ENCODE measurements around the gene RBL1.
"Not testable (repeated sequence)": the region's sequence is repeated elsewhere in the genome, so short reads cannot be mapped to it uniquely, and the experiment has no call there.

RBL1 gene

DNA sequence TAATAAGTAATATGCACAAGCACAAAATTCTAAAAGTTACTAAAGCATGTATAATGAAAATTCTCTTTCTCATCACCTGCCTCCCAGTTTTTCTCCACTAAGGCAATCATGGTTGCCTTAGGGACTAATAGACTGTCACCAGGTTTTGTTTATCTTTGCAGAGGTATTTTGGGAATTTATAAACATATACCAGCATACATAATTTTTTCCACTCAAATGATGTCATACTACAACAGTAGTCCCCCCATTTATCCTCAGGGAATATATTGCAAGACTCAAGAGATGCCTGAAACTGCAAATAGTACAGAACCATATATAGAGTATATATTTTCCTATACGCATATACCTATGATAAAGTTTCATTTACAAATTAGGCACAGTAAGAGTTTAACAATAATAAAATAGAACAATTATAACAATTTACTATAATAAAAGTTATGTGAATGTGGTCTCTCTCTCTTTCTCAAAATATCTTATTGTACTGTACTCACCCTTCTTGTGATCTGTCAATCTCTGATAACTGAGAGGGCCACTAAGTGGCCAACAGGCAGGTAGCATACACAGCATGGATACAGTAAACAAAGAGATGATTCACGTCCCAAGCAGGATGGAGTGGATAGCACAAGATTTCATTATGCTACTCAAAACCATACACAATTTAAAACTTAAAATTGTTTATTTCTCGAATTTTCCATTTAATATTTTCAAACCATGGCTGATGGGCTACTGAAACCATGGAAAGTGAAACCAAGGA lies 19.7 kb downstream of the RBL1 start:
- DNase-seq (ENCODE audit: low read depth in 2 of 2, low spot score in 1 of 2): no peak

DNA sequence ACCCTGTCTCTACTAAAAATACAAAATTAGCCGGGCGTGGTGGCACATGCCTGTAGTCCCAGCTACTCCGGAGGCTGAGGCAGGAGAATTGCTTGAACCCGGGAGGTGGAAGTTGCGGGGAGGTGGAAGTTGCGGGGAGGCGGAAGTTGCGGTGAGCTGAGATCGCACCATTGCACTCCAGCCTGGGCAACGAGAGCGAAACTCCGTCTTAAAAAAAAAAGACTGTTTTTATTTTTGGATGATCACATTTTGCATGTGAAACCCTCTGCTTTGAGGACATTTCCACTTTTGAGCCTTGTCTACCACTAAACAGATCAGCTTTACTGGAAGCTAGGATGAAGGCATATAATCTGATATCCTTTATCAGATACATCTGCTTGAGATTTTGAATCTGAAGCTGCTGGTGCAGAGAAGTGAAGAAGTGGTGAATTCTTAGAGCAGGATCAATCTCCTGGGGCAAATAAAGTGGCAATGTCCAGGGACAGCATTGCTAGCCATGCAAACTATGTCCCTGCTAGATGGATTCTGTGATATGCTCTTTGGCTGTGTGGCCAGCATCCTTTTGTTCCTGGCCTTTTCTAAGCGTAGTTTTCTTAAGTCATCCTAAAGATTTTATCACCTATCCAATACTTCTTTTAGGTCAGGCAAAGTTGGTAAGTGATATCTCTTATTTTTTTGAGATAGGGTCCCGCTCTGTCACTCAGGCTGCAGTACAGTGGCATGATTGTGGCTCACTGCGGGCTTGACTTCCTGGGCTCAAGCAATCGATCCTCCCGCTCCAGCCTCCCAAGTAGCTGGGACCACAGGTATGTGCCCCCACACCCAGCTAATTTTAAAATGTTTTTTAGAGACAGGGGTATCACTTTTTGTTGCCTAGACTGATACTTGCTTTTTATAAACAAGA lies 23.3 kb downstream of the RBL1 start:
- DNase-seq (ENCODE audit: low read depth in 2 of 2, low spot score in 1 of 2): no peak

DNA sequence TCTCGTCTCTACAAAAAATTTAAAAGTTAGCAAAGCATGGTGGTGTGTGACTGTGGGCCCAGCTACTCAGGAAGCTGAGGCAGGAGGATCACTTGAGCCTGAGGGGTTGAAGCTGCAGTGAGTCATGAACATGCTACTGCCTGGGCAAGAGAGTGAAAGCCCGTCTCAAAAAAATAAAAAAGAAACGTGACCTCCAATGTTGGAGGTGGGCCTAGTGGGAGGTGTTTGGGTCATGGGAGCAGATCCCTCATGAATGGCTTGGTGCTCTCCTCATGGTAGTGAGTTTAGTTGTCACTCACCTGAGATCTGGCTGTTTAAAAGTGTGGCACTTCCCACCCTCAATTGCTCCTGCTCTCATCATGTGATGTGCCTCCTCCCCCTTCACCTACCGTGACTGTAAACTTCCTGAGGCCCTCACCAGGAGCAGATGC lies 24.3 kb downstream of the RBL1 start:
- DNase-seq (ENCODE audit: low read depth in 2 of 2, low spot score in 1 of 2): peak in 1 of 2 donors; percentile 2

DNA sequence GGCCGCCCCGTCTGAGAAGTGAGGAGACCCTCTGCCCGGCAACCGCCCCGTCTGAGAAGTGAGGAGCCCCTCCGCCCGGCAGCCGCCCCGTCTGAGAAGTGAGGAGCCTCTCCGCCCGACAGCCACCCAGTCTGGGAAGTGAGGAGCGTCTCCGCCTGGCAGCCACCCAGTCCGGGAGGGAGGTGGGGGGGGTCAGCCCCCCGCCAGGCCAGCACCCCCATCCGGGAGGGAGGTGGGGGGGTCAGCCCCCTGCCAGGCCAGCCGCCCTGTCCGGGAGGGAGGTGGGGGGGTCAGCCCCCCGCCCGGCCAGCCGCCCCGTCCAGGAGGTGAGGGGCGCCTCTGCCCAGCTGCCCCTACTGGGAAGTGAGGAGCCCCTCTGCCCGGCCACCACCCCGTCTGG lies 26.2 kb downstream of the RBL1 start:
- not testable (repeated sequence) for DNase-seq (ENCODE audit: low read depth in 2 of 2, low spot score in 1 of 2)

DNA sequence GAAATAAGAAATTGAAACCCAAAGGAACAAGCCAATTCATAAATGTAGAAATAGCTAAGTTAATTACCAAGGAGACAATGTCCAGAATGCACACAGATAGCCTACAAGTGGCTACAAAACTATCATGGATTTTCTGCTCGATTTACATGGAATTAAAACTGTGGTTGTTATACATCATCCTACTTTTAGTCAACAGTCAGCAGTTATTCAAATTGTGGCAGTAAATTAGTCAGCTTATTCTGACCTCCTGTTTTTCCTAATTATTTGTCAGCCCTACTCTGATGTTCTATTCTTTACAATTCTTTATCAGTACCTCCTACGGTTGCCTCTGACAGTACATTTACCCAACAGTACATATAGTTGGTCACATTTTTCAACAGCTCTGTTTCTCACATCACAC lies 29.6 kb downstream of the RBL1 start:
- DNase-seq (ENCODE audit: low read depth in 2 of 2, low spot score in 1 of 2): no peak

DNA sequence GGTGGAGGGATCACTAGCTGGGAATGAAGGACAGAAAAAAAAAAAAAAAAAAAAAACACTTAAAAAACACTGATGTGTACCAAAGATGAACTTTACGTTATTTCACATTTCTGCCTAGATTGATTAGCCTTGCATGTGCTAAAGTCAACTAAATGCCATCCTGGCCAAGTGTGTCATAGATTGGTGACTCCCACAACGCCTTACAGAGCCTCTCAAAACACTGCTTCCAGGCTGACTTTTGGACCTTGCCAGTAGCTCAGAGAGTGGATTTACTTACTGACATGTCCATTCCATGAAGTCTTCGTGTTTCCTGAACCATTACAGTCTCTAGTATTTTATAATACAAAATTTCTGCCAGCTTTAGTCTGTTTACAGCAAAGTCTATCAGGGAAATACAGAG lies 40.5 kb downstream of the RBL1 start:
- DNase-seq (ENCODE audit: low read depth in 2 of 2, low spot score in 1 of 2): no peak

DNA sequence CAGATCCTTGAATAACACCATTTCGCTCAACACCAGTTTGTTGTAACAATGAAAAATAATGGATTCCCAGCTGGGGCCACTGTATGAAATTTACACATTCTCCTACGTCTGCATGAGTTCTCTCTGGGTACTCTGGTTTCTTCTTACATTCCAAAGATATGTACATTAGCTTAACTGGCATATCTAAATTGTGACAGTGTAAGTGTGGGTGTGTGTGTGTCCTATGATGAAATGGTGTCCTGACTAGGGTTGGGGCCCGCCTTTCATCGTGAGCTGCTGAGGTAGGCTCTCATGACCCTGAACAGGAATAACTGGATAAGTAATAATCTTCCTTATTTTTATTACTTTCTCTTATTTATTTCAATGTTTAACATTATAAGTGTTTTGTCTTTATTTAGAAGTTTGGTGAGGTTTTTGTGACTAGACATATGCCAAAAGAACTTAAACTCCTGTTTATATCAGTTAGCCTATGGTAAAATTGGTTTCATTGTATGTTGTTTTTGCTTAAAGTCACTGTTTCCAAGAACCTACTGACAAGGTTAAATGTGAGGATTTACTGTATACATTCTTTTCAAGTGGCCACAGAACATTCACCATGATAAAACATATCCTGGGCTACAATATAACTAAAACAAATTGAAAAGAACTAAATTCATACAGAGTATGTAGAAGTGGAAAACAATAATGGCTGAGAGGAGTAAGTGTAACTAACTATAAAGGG lies 42.4 kb downstream of the RBL1 start:
- DNase-seq (ENCODE audit: low read depth in 2 of 2, low spot score in 1 of 2): no peak

DNA sequence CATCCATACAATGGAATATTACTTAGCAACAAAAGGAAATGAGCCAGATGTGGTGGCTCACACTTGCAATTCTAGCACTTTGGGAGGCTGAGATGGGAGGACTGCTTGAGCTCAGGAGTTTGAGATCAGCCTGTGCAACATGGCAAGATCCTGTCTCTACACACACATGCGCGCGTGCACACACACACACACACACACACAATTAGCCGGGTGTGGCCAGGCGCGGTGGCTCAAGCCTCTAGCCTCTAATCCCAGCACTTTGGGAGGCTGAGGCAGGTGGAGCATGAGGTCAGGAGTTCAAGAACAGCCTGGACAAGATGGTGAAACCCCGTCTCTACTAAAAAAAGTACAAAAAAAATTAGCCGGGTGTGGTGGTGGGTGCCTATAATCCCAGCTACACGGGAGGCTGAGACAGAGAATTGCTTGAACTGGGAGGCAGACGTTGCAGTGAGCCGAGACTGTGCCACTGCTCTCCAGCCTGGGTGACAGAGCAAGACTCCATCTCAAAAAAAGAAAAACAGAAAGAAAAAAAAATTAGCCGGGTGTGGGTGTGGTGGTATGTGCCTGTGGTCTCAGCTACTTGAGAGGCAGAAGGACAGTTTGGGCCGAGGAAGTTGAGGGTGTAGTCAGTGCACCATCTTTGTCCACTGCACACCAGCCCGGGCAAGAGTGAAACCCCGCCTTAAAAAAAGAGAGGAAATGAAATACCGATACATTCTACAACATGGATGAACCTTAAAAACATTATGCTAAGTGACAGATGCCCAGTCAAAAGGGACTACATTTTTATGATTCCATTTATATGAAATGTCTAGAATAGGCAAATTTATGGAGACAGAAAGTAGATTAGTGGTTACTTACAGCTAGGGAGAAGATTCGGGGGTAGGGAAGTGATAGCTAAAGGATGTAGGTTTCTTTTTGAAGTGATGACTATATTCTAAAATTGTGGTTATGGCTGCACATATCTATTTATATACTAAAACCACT lies 52.5 kb downstream of the RBL1 start:
- no peak for DNase-seq (ENCODE audit: low read depth in 2 of 2, low spot score in 1 of 2)

DNA sequence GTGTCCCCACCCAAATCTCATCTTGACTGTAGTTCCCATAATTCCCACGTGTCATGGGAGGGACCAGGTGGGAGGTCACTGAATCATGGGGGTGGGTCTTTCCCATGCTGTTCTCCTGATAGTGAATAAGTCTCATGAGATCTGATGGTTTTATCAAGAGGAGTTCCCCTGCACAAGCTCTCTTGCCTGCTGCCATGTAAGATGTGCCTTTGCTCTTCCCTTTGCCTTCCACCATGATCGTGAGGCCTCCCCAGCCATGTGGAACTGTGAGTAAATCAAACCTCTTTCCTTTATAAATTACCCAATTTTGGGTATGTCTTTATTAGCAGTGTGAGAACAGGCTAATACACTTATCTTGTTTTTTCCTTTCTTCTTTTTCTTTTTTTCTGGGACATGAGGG lies 56.4 kb downstream of the RBL1 start:
- not testable (repeated sequence) for DNase-seq (ENCODE audit: low read depth in 2 of 2, low spot score in 1 of 2)

DNA sequence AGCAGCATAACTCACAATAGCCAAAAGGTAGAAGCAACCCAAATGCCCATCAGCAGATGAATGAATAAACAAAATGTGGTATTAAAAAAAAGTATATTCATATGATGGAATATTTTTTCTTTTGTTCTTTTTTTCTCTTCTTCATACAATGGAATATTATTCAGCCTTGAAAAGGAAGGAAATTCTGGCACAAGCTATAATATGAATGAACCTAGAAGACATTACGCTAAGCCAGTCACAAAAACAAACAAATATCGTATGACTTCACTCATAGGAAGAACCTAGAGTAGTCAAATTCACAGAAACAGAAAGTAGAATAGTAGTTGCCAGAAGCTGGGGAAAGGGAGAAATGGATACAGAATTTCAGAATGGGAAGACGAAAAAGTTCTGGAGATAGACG lies 63.7 kb downstream of the RBL1 start:
- DNase-seq (ENCODE audit: low read depth in 2 of 2, low spot score in 1 of 2): no peak

DNA sequence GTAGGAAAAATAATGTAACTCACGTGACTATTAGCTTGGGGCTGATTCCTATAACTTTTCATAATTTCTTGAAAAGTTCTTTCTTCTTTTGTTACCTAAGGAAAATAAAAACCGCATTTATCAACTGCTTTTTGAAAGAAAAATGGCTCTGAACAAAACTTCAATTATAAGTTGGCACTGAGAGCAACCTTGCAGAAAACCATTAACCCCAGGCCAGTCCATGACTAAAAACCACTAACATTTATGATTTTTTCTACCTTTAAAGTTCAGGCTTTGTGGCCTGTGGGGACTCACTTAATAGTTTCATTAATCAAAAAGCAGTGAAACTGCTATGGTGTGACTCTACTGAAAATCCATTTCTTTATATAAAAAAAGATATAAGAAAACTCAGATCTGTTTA lies 75.2 kb downstream of the RBL1 start:
- no peak for DNase-seq (ENCODE audit: low read depth in 2 of 2, low spot score in 1 of 2)

DNA sequence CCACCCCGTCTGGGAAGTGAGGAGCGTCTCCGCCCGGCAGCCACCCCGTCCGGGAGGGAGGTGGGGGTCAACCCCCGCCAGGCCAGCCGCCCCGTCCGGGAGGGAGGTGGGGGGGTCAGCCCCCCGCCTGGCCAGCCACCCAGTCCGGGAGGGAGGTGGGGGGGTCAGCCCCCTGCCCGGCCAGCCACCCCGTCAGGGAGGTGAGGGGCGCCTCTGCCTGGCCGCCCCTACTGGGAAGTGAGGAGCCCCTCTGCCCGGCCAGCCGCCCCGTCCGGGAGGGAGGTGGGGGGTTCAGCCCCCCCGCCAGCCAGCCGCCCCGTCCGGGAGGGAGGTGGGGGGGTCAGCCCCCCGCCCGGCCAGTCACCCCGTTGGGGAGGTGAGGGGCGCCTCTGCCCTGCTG lies 83.2 kb downstream of the RBL1 start:
- DNase-seq (ENCODE audit: low read depth in 2 of 2, low spot score in 1 of 2): not testable (repeated sequence)

DNA sequence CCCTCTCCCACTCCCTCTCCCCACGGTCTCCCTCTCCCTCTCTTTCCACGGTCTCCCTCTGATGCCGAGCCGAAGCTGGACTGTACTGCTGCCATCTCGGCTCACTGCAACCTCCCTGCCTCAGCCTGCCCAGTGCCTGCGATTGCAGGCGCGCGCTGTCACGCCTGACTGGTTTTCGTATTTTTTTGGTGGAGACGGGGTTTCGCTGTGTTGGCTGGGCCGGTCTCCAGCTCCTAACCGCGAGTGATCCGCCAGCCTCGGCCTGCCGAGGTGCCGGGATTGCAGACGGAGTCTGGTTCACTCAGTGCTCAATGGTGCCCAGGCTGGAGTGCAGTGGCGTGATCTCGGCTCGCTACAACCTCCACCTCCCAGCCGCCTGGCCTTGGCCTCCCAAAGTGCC lies 83.9 kb downstream of the RBL1 start:
- DNase-seq (ENCODE audit: low read depth in 2 of 2, low spot score in 1 of 2): not testable (repeated sequence)

DNA sequence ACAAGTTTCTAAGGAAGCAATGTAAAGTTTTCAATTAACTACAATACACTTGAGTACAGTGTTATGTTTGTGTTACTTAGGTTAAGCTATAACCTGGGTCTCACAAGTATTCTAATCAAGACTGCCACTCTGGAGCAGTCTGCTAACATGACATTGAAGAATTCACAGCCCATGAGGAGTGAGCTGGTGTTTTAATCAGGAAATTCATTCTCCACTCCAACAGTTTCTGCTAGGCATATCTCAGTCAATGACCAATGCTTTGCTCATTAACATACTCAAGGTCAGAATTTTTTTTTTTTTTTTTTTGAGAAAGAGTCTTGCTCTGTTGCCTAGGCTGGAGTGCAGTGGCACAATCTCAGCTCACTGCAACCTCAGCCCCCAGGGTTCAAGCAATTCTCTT lies 84.7 kb downstream of the RBL1 start:
- DNase-seq (ENCODE audit: low read depth in 2 of 2, low spot score in 1 of 2): no peak

DNA sequence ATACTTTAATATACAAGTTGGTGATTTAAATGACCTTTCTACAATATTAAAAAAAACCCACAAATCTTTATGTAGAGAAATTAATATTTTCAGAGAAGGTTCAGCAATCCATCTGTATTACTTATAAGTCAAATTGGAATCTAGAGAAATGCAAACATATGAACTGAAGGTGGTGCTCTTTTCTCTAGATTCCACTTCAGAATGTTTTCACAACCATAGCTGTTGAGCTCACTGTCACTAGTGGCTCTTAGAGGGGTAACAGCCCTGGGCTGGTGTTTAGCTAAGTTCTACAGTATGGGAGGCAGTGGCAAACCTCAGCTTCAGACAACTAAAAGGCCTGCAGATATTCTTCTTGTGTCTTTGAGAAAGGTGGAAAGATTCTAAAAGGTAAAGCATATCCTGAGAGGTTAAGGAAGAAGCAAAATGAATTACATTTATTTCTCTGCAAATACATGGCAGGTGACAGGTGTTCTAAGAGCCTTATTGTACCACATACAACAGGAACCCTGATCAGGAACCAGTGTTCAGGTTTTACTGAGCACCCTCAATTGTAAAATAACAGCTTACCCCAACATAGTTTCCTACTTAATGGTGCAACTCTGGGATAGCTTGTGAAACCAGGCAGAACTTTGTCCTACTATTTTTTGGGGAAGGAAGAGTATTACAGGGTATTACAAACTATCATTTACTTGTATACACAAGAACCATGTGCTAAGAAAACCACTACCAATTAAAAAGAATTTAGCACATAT lies 87.7 kb downstream of the RBL1 start:
- DNase-seq (ENCODE audit: low read depth in 2 of 2, low spot score in 1 of 2): no peak

DNA sequence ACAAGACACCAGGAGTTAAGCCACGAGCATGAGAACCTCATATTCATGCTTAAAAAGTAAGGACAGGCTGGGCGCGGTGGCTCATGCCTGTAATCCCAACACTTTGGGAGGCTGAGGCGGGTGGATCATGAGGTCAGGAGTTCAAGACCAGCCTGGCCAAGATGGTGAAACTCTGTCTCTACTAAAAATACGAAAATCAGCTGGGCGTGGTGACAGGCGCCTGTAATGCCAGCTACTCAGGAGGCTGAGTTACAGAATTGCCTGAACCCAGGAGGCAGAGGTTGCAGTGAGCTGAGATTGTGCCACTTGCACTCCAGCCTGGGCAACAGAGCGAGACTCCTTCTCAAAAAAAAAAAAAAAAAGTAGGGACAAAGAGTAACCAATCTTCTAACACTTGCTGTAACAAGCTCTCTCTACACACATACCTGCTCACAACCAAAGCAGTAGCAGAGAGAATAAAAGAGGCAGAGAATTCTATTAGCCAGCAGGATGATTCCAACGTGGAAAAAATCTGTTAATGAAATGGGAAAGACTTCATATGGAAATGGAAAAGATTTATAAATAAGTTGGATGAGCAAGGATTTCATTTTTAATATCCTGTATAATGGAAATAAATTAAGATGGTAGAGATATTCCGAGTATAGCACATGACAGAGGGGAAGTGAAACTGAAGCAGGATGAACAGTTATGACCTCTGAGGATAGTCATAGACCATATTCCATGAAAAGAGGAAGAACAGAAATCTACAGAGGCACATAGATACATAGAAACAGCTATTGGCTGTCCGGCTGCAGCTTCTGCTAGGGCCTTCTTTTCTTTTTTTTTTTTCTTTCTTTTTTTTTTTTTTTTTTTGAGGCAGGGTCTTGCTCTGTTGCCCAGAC lies 90.5 kb downstream of the RBL1 start:
- DNase-seq (ENCODE audit: low read depth in 2 of 2, low spot score in 1 of 2): not testable (repeated sequence)

DNA sequence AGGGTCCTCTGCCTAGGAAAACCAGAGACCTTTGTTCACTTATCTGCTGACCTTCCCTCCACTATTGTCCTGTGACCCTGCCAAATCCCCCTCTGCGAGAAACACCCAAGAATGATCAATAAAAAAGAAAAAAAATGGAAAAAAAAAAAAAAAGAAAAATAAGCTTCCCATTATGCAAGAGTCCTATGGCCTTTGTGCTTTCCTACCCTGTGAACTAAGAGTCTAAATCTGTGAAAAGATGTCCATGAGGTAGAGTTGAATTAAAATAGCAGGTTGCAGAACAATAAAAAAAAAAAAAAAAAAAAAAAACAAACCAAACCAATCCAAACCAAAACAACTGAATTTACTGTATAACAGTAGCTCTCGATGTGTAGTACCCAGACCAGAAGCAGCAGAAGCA lies 94.2 kb downstream of the RBL1 start:
- DNase-seq (ENCODE audit: low read depth in 2 of 2, low spot score in 1 of 2): not testable (repeated sequence)

DNA sequence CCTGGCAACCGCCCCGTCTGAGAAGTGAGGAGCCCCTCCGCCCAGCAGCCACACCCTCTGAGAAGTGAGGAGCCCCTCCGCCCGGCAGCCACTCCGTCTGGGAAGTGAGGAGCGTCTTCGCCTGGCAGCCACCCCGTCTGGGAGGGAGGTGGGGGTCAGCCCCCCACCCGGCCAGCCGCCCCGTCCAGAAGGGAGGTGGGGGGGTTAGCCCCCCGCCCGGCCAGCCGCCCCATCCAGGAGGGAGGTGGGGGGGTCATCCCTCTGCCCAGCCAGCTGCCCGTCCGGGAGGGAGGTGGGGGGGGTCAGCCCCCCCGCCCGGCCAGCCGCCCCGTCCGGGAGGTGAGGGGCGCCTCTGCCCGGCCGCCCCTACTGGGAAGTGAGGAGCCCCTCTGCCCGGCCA lies 95.6 kb downstream of the RBL1 start:
- DNase-seq (ENCODE audit: low read depth in 2 of 2, low spot score in 1 of 2): not testable (repeated sequence)

DNA sequence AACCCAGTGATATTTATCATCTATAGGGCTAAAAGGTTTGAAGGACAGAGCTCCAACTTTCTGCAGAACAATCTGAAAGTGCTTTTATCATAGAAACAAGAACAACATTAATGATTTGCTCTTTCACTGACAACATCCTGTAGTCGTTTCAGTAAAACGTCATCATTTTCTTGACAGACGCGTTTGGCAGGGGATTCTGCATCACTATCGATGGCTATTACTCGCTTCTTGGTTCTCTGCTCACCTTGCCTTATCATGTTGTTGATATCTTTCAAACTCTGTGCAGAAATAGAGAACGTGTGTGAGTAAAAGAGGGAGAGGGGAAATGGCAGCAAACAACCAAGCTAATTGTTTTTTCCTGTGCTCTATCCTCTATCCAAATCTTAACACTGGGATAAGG lies 97.1 kb downstream of the RBL1 start:
- DNase-seq (ENCODE audit: low read depth in 2 of 2, low spot score in 1 of 2): no peak

Data from stimulated activated CD8-positive, alpha-beta memory T cell treated with anti-CD3 and anti-CD28 coated beads, Interleukin-4, amount 100 ng/mL, for 1 hour (primary cell).